ENCODE data around the gene BMP10. TPM values are rescaled to one million over a fixed set of nuclear protein-coding genes. Genes with fewer than 3 reads are reported as not detected.

BMP10 gene
- total RNA-seq, 1 experiment from 2014 or later: not detected

GRCh38 chr2:68885811-68886075 lies 14.5 kb upstream of the BMP10 start:
- H2BK15ac ChIP-seq (ENCODE audit: low read depth, low read length): no peak overlapping the region
- no peak overlapping the region for H3K4ac ChIP-seq (ENCODE audit: low read depth, low read length)
- no peak for DNase-seq
- no peak overlapping the region for H3K4me3 Mint-ChIP-seq
- no peaks in the 10 kb centered on the region for H3K23me2 ChIP-seq (ENCODE audit: insufficient read length, low read depth, low read length, poor library complexity, severe bottlenecking)
- H3K18ac ChIP-seq (ENCODE audit: insufficient read length, low read depth, low read length): no peak overlapping the region
- H4K91ac ChIP-seq (ENCODE audit: insufficient read length, low read depth, low read length): no peak overlapping the region
- no peaks in the 10 kb centered on the region for H3K27me3 ChIP-seq (ENCODE audit: insufficient read depth, low read length)
- no peaks in the 10 kb centered on the region for H3K9me3 ChIP-seq (ENCODE audit: control insufficient read depth, low read depth, low read length)
- H2AK5ac ChIP-seq (ENCODE audit: insufficient read length, low read length): no peak overlapping the region
- no peak overlapping the region for H3T11ph ChIP-seq (ENCODE audit: low read length)
- no peak overlapping the region for H3K14ac ChIP-seq (ENCODE audit: insufficient read depth, low read length)
- H2AFZ ChIP-seq (ENCODE audit: low read length): no peak overlapping the region
- H4K5ac ChIP-seq (ENCODE audit: insufficient read length, low read depth, low read length): no peak overlapping the region
- TF ChIP-seq CTCF (conservative IDR thresholded peaks at IDR 0.05): no peak
- peaks cover 2% of the 10 kb centered on the region for H3K27me3 Mint-ChIP-seq (ENCODE audit: low read depth)
- no peaks in the 10 kb centered on the region for H3K36me3 Mint-ChIP-seq (ENCODE audit: insufficient read depth in 1 of 3, low read depth in 3 of 3)
- H4K8ac ChIP-seq (replicated peaks; ENCODE audit: insufficient read length, low read depth, low read length): no peak overlapping the region
- H3K4me1 ChIP-seq (ENCODE audit: insufficient read depth, low read length): no peaks in the 10 kb centered on the region; the same call in 1 of the 2 replicates
- H3K9ac ChIP-seq (ENCODE audit: extremely low read depth, insufficient read length, low read length): no peak overlapping the region
- no peak overlapping the region for H3K27ac ChIP-seq (ENCODE audit: insufficient read length, low read depth, low read length)
- H2BK12ac ChIP-seq (ENCODE audit: insufficient read length, low read depth, low read length): no peak overlapping the region
- H2BK20ac ChIP-seq (ENCODE audit: low read depth, low read length, poor library complexity, severe bottlenecking): no peak overlapping the region
- H2BK5ac ChIP-seq (ENCODE audit: insufficient read length, low read length): no peak overlapping the region
- H2BK120ac ChIP-seq (ENCODE audit: low read depth, low read length, poor library complexity, severe bottlenecking): no peak overlapping the region
- no CpG with 5 or more reads among the region's 3 CpGs for WGBS (ENCODE audit: extremely low coverage, insufficient read length, low lambda C conversion rate)
- no peaks in the 10 kb centered on the region for H3K79me2 ChIP-seq (ENCODE audit: insufficient read depth, low read length)
- no peak overlapping the region for H3K56ac ChIP-seq (ENCODE audit: insufficient read length, low read depth, low read length)
- H3K4me1 Mint-ChIP-seq: peaks cover 2% of the 10 kb centered on the region in 2 experiments; a peak in 1 of 4 replicates
- H3K4me2 ChIP-seq (ENCODE audit: insufficient read depth, insufficient read length, low read length): no peak overlapping the region
- no peak overlapping the region for H3K27ac Mint-ChIP-seq
- H3K79me1 ChIP-seq (ENCODE audit: insufficient read depth, low read depth, low read length, poor library complexity, severe bottlenecking): no peaks in the 10 kb centered on the region
- H4K20me1 ChIP-seq (ENCODE audit: control insufficient read depth, insufficient read depth, insufficient read length): no peaks in the 10 kb centered on the region
- no peaks in the 10 kb centered on the region for H3K9me3 Mint-ChIP-seq
- no peak overlapping the region for H3K23ac ChIP-seq (ENCODE audit: insufficient read length, low read depth, low read length)

Data from H9 (cell line).